Keratinocyte (primary cell): Measurements from ENCODE around the gene RSPH9. TPM values are rescaled to one million over a fixed set of nuclear protein-coding genes. Genes with fewer than 3 reads are reported as not detected.

Experiments
- DNase-seq: peaks from one replicate; pipeline ENCODE4 v3.0.0-alpha.2; 2011; ENCODE audit warnings: low read depth, missing footprints, low spot score
- FAIRE-seq: peaks from 2 replicates; lab custom pipeline; 2011; peaks lifted over from hg19 to GRCh38; lab: Jason Lieb, UNC
- H2AFZ ChIP-seq: 2 replicates; pipeline ENCODE4 v1.6.0; 2012; ENCODE audit warnings: low read length, control low read depth, inconsistent platforms; ENCODE audit not compliant: control insufficient read depth
- H3K27ac ChIP-seq: 2 replicates; pipeline ENCODE4 v1.5.1; 2011; ENCODE audit warnings: low read length; ENCODE audit not compliant: control insufficient read depth, insufficient read depth
- H3K27me3 ChIP-seq: 3 replicates; pipeline ENCODE4 v1.6.0; 2011; ENCODE audit warnings: low read length; ENCODE audit not compliant: control insufficient read depth, insufficient read depth; ENCODE audit errors: extremely low read depth
- H3K36me3 ChIP-seq, 2 experiments: 2 replicates in 1 of 2; 3 replicates in 1 of 2; pipeline ENCODE4 v1.5.1; 2011; ENCODE audit warnings: low read length in 2 of 2, mild to moderate bottlenecking in 1 of 2; ENCODE audit not compliant: control insufficient read depth in 2 of 2, insufficient read depth in 2 of 2; ENCODE audit errors: extremely low read depth in 1 of 2
- H3K4me1 ChIP-seq: 3 replicates; pipeline ENCODE4 v1.5.1; 2011; ENCODE audit warnings: low read length; ENCODE audit not compliant: control insufficient read depth, insufficient read depth; ENCODE audit errors: extremely low read depth
- H3K4me2 ChIP-seq: 3 replicates; pipeline ENCODE4 v1.6.0; 2011; ENCODE audit warnings: low read depth, low read length; ENCODE audit not compliant: control insufficient read depth, insufficient read depth; ENCODE audit errors: extremely low read depth
- H3K4me3 ChIP-seq, 3 experiments: fragments of 200-600 bp in 1 of 3; sonication (generic) in 1 of 3; 2 replicates in 2 of 3; 3 replicates in 1 of 3; pipeline ENCODE4 v1.5.1; 2011 to 2016; ENCODE audit warnings: low read length in 3 of 3, mild to moderate bottlenecking in 3 of 3, control low read depth in 2 of 3, inconsistent platforms in 1 of 3, low read depth in 1 of 3, mixed read lengths in 1 of 3, mixed run types in 1 of 3, moderate library complexity in 1 of 3; ENCODE audit not compliant: control insufficient read depth in 2 of 3, insufficient read depth in 2 of 3; ENCODE audit errors: extremely low read depth in 1 of 3
- H3K79me2 ChIP-seq: 2 replicates; pipeline ENCODE4 v1.6.0; 2012; ENCODE audit warnings: low read length; ENCODE audit not compliant: control insufficient read depth, insufficient read depth
- H3K9ac ChIP-seq: 3 replicates; pipeline ENCODE4 v1.6.0; 2011; ENCODE audit warnings: low read length; ENCODE audit not compliant: control insufficient read depth, insufficient read depth; ENCODE audit errors: extremely low read depth
- H3K9me1 ChIP-seq: 3 replicates; pipeline ENCODE4 v1.6.0; 2011; ENCODE audit warnings: low read length; ENCODE audit not compliant: control insufficient read depth, insufficient read depth; ENCODE audit errors: extremely low read depth
- H3K9me3 ChIP-seq: 2 replicates; pipeline ENCODE4 v1.5.1; 2012; ENCODE audit warnings: low read depth, low read length; ENCODE audit not compliant: control insufficient read depth
- H4K20me1 ChIP-seq: 3 replicates; pipeline ENCODE4 v1.6.0; 2011; ENCODE audit warnings: low read length; ENCODE audit not compliant: control insufficient read depth, insufficient read depth; ENCODE audit errors: extremely low read depth
- EZH2 ChIP-seq: IDR thresholded peaks from one replicate; pipeline ENCODE4 v1.6.1; 2012; ENCODE audit warnings: inconsistent platforms, mild to moderate bottlenecking, low read length, moderate library complexity
- dilution Hi-C: fragments of 300-500 bp; cut with MboI; formaldehyde crosslinking; loops from one replicate; pipeline ENCODE4 v1.7.0; 2020; ENCODE audit warnings: low sequenced_read_pairs; ENCODE audit not compliant: extremely low pct_ligation_motif_present
- polyA plus RNA-seq, 5 experiments: library from polyadenylated mRNA; depleted of rRNA in 3 of 5; stranded (reverse) in 3 of 5; stranded (forward) in 1 of 5; unstranded in 1 of 5; fragments of >200 nt; gene quantifications; 1 replicate in 1 of 5; 2 replicates in 3 of 5; 3 replicates in 1 of 5; pipeline versions ENCODE4 v1.2.1 to v1.2.3, GENCODE V29; 2011 to 2012; ENCODE audit warnings: missing spikeins in 2 of 5, low read depth in 1 of 5, low replicate concordance in 1 of 5
- TF ChIP-seq, protein P1 (sequence below), 3 experiments: IDR thresholded peaks in 1 of 3; conservative IDR thresholded peaks in 1 of 3; optimal IDR thresholded peaks in 1 of 3; 2 replicates in 2 of 3; 3 replicates in 1 of 3; pipeline versions ENCODE3 to v1.5.1; 2011; ENCODE audit warnings: low read length in 3 of 3, mild to moderate bottlenecking in 3 of 3, moderate library complexity in 2 of 3, control low read depth in 1 of 3, inconsistent platforms in 1 of 3; ENCODE audit not compliant: insufficient read depth in 2 of 3; ENCODE audit errors: extremely low read depth in 1 of 3

RSPH9 gene
- polyA plus RNA-seq, 1 donor (not counting 4 experiments of a cell fraction or from before 2014, with no cell fraction given), result not detected

DNA sequence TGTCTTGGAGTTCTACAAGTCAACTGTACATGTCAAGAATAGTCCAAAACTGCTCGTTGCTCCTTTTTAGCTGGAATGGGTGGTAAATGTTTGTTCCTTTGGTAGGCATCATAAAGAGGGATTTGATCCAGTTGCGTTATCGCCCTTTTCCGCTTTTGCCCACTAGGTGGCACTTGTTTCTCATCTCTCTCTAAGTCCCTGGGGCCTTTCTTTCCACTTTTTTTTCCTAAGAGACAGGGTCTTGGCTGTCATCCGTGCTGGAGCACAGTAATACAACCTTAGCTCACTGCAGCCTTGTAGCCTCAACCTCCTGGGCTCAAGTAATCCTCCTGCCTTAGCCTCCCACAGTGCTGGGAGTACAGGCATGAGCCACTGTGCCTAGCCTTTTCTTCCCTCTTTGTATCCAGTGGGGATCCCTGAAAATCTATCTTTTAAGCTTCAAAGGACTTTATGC is 36.5 kb upstream of the RSPH9 start:
- H2AFZ ChIP-seq, result no peak overlapping the region
- peaks cover 23 to 26% of the 10 kb centered on the region in 2 experiments for H3K36me3 ChIP-seq
- dilution Hi-C loops, result no loop called here
- TF ChIP-seq, protein P1, sequence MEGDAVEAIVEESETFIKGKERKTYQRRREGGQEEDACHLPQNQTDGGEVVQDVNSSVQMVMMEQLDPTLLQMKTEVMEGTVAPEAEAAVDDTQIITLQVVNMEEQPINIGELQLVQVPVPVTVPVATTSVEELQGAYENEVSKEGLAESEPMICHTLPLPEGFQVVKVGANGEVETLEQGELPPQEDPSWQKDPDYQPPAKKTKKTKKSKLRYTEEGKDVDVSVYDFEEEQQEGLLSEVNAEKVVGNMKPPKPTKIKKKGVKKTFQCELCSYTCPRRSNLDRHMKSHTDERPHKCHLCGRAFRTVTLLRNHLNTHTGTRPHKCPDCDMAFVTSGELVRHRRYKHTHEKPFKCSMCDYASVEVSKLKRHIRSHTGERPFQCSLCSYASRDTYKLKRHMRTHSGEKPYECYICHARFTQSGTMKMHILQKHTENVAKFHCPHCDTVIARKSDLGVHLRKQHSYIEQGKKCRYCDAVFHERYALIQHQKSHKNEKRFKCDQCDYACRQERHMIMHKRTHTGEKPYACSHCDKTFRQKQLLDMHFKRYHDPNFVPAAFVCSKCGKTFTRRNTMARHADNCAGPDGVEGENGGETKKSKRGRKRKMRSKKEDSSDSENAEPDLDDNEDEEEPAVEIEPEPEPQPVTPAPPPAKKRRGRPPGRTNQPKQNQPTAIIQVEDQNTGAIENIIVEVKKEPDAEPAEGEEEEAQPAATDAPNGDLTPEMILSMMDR (optimal IDR thresholded peaks at IDR 0.05 in 1 of 3, IDR thresholded peaks at IDR 0.05 in 1 of 3, conservative IDR thresholded peaks at IDR 0.05 in 1 of 3; ENCODE audit: extremely low read depth in 1 of 3, insufficient read depth in 2 of 3, low read length in 3 of 3), result peak; percentile 78 to 86 (median 85)
- TF ChIP-seq EZH2, result no peak
- FAIRE-seq (peak; percentile 20), DNase-seq (no peak)
- H3K27me3 ChIP-seq, result no peaks in the 10 kb centered on the region
- H3K4me3 ChIP-seq, result no peak overlapping the region
- H3K9ac ChIP-seq, result no peak overlapping the region
- H3K4me1 ChIP-seq, result peaks cover 11% of the 10 kb centered on the region
- H3K9me3 ChIP-seq, result no peaks in the 10 kb centered on the region
- no peak overlapping the region for H3K4me2 ChIP-seq
- H3K9me1 ChIP-seq, result no peaks in the 10 kb centered on the region
- no peaks in the 10 kb centered on the region for H4K20me1 ChIP-seq
- H3K79me2 ChIP-seq, result no peaks in the 10 kb centered on the region
- no peak overlapping the region for H3K27ac ChIP-seq

DNA sequence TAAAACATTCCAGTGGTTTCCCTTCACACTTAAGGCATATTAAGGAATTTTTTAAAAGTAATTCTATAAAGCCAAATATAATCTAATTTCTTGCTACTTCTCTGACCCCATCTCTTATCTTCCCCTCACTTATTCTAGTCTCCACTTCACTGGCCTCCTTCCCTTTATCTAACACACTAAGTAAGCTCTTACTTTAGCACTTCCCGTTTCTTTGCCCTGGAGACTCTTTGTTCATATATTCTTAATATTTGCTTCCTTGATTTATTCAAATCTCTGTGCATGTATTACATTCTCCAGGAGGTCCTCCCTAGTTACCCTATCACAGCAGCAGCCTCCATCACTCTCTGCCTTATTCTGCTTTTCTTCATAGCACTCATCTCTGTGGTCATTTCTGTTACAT is 36.0 kb upstream of the RSPH9 start:
- TF ChIP-seq, protein P1 (optimal IDR thresholded peaks at IDR 0.05 in 1 of 3, IDR thresholded peaks at IDR 0.05 in 1 of 3, conservative IDR thresholded peaks at IDR 0.05 in 1 of 3; ENCODE audit: extremely low read depth in 1 of 3, insufficient read depth in 2 of 3, low read length in 3 of 3), result no peak
- no peak for TF ChIP-seq EZH2
- Histone ChIP-seq H3K9me1 (no peaks in the 10 kb centered on the region), H3K27me3 (no peaks in the 10 kb centered on the region), H3K4me1 (peaks cover 8% of the 10 kb centered on the region), H4K20me1 (no peaks in the 10 kb centered on the region), H3K36me3 (peaks cover 26 to 28% of the 10 kb centered on the region in 2 experiments), H3K9me3 (no peaks in the 10 kb centered on the region), H3K79me2 (no peaks in the 10 kb centered on the region), H3K4me2 (no peak overlapping the region), H3K27ac (no peak overlapping the region), H2AFZ (no peak overlapping the region), H3K9ac (no peak overlapping the region), H3K4me3 (no peak overlapping the region)
- dilution Hi-C loops, result no loop called here
- DNase-seq (no peak), FAIRE-seq (no peak)
